ENCODE data around the gene PRKD1. TPM values are rescaled to one million over a fixed set of nuclear protein-coding genes. Genes with fewer than 3 reads are reported as not detected.

The PRKD1 gene
- total RNA-seq, 1 experiment from 2014 or later, result 0.36 TPM

- intact Hi-C loops (cut with micrococcal nuclease; ENCODE audit: unreplicated experiment), result loop anchor here (10.0 kb wide), 1 partner anchor 213 kb away; no protein-coding TSS in a partner anchor
- Mint-ChIP-seq H3K9me3 (ENCODE audit: unreplicated experiment) (no peaks in the 10 kb centered on the region), H3K36me3 (ENCODE audit: insufficient read depth, unreplicated experiment) (no peaks in the 10 kb centered on the region), H3K27me3 (ENCODE audit: insufficient read depth, unreplicated experiment) (peaks cover 20% of the 10 kb centered on the region), H3K4me1 (ENCODE audit: low read depth, unreplicated experiment) (peaks cover 8% of the 10 kb centered on the region), H3K4me3 (ENCODE audit: unreplicated experiment) (peak overlapping the region; percentile 34), H3K27ac (ENCODE audit: unreplicated experiment) (no peak overlapping the region)
- Histone ChIP-seq H3K4me1 (no peaks in the 10 kb centered on the region), H3K36me3 (ENCODE audit: control insufficient read depth, insufficient read depth, low read length) (no peaks in the 10 kb centered on the region), H3K27me3 (replicated peaks; ENCODE audit: control insufficient read depth, insufficient read depth, low read length) (peaks cover 2% of the 10 kb centered on the region; the same call in 1 of the 2 replicates), H3K4me3 (ENCODE audit: low read depth, low read length) (peak overlapping the region; percentile 14), H3K9me3 (no peaks in the 10 kb centered on the region)
- ChIA-PET POLR2A (no interaction called here), CTCF (interaction anchor here (0.5 kb wide), 1 partner anchor 166 kb away, joined by 4 read pairs; no protein-coding TSS in a partner anchor)
- no TSS peak for BruUV-seq (replicated peaks)
- no peak for DNase-seq
- TF ChIP-seq CTCF (IDR thresholded peaks at IDR 0.05; ENCODE audit: insufficient read depth in 1 of 2, low read depth in 1 of 2, low read length in 1 of 2, severe bottlenecking in 1 of 2, unreplicated experiment in 1 of 2), result no peak
These were observed 532 bp upstream of the PRKD1 start for GRCh38 chr14:29928117-29928640.

- Mint-ChIP-seq H3K27ac (ENCODE audit: unreplicated experiment) (no peak overlapping the region), H3K4me1 (ENCODE audit: low read depth, unreplicated experiment) (peaks cover 8% of the 10 kb centered on the region), H3K36me3 (ENCODE audit: insufficient read depth, unreplicated experiment) (no peaks in the 10 kb centered on the region), H3K27me3 (ENCODE audit: insufficient read depth, unreplicated experiment) (peaks cover 20% of the 10 kb centered on the region), H3K9me3 (ENCODE audit: unreplicated experiment) (no peaks in the 10 kb centered on the region), H3K4me3 (ENCODE audit: unreplicated experiment) (peak overlapping the region; percentile 79)
- Histone ChIP-seq H3K4me3 (ENCODE audit: low read depth, low read length) (peak overlapping the region; percentile 46), H3K27me3 (replicated peaks; ENCODE audit: control insufficient read depth, insufficient read depth, low read length) (peaks cover 2% of the 10 kb centered on the region; the same call in 1 of the 2 replicates), H3K36me3 (ENCODE audit: control insufficient read depth, insufficient read depth, low read length) (no peaks in the 10 kb centered on the region), H3K9me3 (no peaks in the 10 kb centered on the region), H3K4me1 (no peaks in the 10 kb centered on the region)
- CTCF ChIA-PET, result interaction anchor here (0.6 kb wide), 1 partner anchor 31 kb away, joined by 6 read pairs; no protein-coding TSS in a partner anchor
- no TSS peak for BruUV-seq (replicated peaks)
- DNase-seq, result peak; percentile 40 to 41
- POLR2A ChIA-PET, result no interaction called here
- intact Hi-C loops (cut with micrococcal nuclease; ENCODE audit: unreplicated experiment), result loop anchor here (10.0 kb wide), 1 partner anchor 212 kb away; no protein-coding TSS in a partner anchor
- no peak for TF ChIP-seq CTCF (IDR thresholded peaks at IDR 0.05; ENCODE audit: insufficient read depth in 1 of 2, low read depth in 1 of 2, low read length in 1 of 2, severe bottlenecking in 1 of 2, unreplicated experiment in 1 of 2)
These were observed 809 bp downstream of the PRKD1 start for GRCh38 chr14:29926701-29927375.

- peaks cover 2% of the 10 kb centered on the region; the same call in 1 of the 2 replicates for H3K27me3 ChIP-seq (replicated peaks; ENCODE audit: control insufficient read depth, insufficient read depth, low read length)
- Mint-ChIP-seq H3K9me3 (ENCODE audit: unreplicated experiment) (no peaks in the 10 kb centered on the region), H3K4me3 (ENCODE audit: unreplicated experiment) (peak overlapping the region; percentile 79), H3K27ac (ENCODE audit: unreplicated experiment) (no peak overlapping the region), H3K36me3 (ENCODE audit: insufficient read depth, unreplicated experiment) (no peaks in the 10 kb centered on the region), H3K27me3 (ENCODE audit: insufficient read depth, unreplicated experiment) (peaks cover 20% of the 10 kb centered on the region), H3K4me1 (ENCODE audit: low read depth, unreplicated experiment) (peaks cover 8% of the 10 kb centered on the region)
- ChIA-PET CTCF (no interaction called here), POLR2A (no interaction called here)
- no TSS peak for BruUV-seq (replicated peaks)
- DNase-seq, result no peak
- no peaks in the 10 kb centered on the region for H3K4me1 ChIP-seq
- intact Hi-C loops (cut with micrococcal nuclease; ENCODE audit: unreplicated experiment), result loop anchor here (10.0 kb wide), 1 partner anchor 211 kb away; no protein-coding TSS in a partner anchor
- TF ChIP-seq CTCF (IDR thresholded peaks at IDR 0.05; ENCODE audit: insufficient read depth in 1 of 2, low read depth in 1 of 2, low read length in 1 of 2, severe bottlenecking in 1 of 2, unreplicated experiment in 1 of 2), result no peak
- no peaks in the 10 kb centered on the region for H3K9me3 ChIP-seq
- no peaks in the 10 kb centered on the region for H3K36me3 ChIP-seq (ENCODE audit: control insufficient read depth, insufficient read depth, low read length)
- H3K4me3 ChIP-seq (ENCODE audit: low read depth, low read length), result no peak overlapping the region; the same call in 1 of the 2 replicates
These were observed 1.4 kb downstream of the PRKD1 start for GRCh38 chr14:29926228-29926627.
